Adrenal gland (tissue), 5 donors: Measurements from ENCODE around the gene RRAGD.

Experiments
- CTCF ChIP-seq, 6 experiments: fragments of 450-650 bp in 4 of 6; fragments of 200-600 bp in 2 of 6; sonication (generic) in 1 of 6; IDR thresholded peaks; 1 replicate in 5 of 6; 2 replicates in 1 of 6; pipeline versions ENCODE4 v1.5.1 to v1.8.0; 2016 to 2021; ENCODE audit warnings: antibody characterized with exemption in 6 of 6, mild to moderate bottlenecking in 2 of 6, moderate library complexity in 1 of 6
- POLR2A ChIP-seq, 2 donors: fragments of 450-650 bp; IDR thresholded peaks; one replicate each; pipeline ENCODE4 v1.6.1; 2017; ENCODE audit warnings: antibody characterized with exemption in 2 of 2, mild to moderate bottlenecking in 2 of 2, moderate library complexity in 1 of 2
- donor health status: DM: no; HTN: no; CAD: no.

DNA sequence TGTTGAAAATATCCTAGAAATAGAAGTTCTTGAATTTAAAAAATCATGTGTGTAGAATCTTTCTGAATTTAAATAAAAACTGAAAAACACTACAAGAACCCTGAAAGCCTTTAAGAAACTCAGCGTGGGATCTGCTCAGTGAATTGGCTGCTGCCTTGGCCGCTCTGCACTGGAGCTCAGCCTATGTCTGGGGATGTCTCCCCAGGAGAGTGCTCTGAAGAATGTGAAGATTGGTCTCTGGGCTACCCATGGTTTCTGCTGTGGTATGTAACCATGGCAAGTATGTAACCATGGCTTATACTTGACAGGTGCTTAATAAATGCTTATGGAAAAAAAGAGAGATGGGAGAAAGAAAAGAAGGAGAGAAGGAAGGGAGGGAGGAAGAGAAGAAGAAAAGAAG, 3.1 kb upstream of the RRAGD start:
- TF ChIP-seq POLR2A (IDR thresholded peaks at IDR 0.05) (no peak), CTCF (IDR thresholded peaks at IDR 0.05) (no peak)
